HG02840 (cell line): ENCODE results near the gene CYFIP1.

ENCODE experiments used
- ATAC-seq: cut with Tn5 transposase; IDR thresholded peaks from one replicate; pipeline ENCODE4 v1.9.1; 2021; ENCODE audit warnings: mild to moderate bottlenecking, moderate library complexity, moderate number of reproducible peaks; ENCODE audit not compliant: unreplicated experiment, low FRiP score

CYFIP1 gene

GRCh38 chr15:22893881-22894280 is 86.3 kb downstream of the CYFIP1 start:
- ATAC-seq: no peak

GRCh38 chr15:22893081-22893480 is 87.1 kb downstream of the CYFIP1 start:
- ATAC-seq: no peak

GRCh38 chr15:22892333-22892732 is 87.8 kb downstream of the CYFIP1 start:
- ATAC-seq: no peak

GRCh38 chr15:22891426-22892210 is 88.5 kb downstream of the CYFIP1 start:
- no peak for ATAC-seq

- no peak for ATAC-seq
Measured at GRCh38 chr15:22890296-22890695, 89.9 kb downstream of the CYFIP1 start.

GRCh38 chr15:22889146-22889818 is 90.9 kb downstream of the CYFIP1 start:
- no peak for ATAC-seq

- no peak for ATAC-seq
Measured at GRCh38 chr15:22888120-22888859, 91.9 kb downstream of the CYFIP1 start.

GRCh38 chr15:22887157-22887951 is 92.8 kb downstream of the CYFIP1 start:
- ATAC-seq: no peak

GRCh38 chr15:22885120-22885519 is 95.0 kb downstream of the CYFIP1 start:
- no peak for ATAC-seq

GRCh38 chr15:22884344-22884743 is 95.8 kb downstream of the CYFIP1 start:
- no peak for ATAC-seq

GRCh38 chr15:22883196-22883595 is 97.0 kb downstream of the CYFIP1 start:
- no peak for ATAC-seq

GRCh38 chr15:22881739-22882440 is 98.3 kb downstream of the CYFIP1 start:
- ATAC-seq: no peak

- no peak for ATAC-seq
Measured at GRCh38 chr15:22880981-22881738, 99.0 kb downstream of the CYFIP1 start.

GRCh38 chr15:22880068-22880980 is 99.8 kb downstream of the CYFIP1 start:
- no peak for ATAC-seq

GRCh38 chr15:22878103-22878502 is 102.1 kb downstream of the CYFIP1 start:
- no peak for ATAC-seq

- ATAC-seq: no peak
Measured at GRCh38 chr15:22877607-22878006, 102.6 kb downstream of the CYFIP1 start.

- ATAC-seq: no peak
Measured at GRCh38 chr15:22877117-22877516, 103.1 kb downstream of the CYFIP1 start.

GRCh38 chr15:22874966-22875365 is 105.2 kb downstream of the CYFIP1 start:
- no peak for ATAC-seq
